Measurements from ENCODE around the gene SCML1. TPM values are rescaled to one million over a fixed set of nuclear protein-coding genes. Genes with fewer than 3 reads are reported as not detected.

The SCML1 gene
- total and polyA plus RNA-seq, 9 of the 15 experiments (the other 6 are each of a cell fraction or from before 2014, with no cell fraction given), result 0.01 to 0.04 (median 0.04) TPM; not detected in 6

- TF ChIP-seq, protein P1, sequence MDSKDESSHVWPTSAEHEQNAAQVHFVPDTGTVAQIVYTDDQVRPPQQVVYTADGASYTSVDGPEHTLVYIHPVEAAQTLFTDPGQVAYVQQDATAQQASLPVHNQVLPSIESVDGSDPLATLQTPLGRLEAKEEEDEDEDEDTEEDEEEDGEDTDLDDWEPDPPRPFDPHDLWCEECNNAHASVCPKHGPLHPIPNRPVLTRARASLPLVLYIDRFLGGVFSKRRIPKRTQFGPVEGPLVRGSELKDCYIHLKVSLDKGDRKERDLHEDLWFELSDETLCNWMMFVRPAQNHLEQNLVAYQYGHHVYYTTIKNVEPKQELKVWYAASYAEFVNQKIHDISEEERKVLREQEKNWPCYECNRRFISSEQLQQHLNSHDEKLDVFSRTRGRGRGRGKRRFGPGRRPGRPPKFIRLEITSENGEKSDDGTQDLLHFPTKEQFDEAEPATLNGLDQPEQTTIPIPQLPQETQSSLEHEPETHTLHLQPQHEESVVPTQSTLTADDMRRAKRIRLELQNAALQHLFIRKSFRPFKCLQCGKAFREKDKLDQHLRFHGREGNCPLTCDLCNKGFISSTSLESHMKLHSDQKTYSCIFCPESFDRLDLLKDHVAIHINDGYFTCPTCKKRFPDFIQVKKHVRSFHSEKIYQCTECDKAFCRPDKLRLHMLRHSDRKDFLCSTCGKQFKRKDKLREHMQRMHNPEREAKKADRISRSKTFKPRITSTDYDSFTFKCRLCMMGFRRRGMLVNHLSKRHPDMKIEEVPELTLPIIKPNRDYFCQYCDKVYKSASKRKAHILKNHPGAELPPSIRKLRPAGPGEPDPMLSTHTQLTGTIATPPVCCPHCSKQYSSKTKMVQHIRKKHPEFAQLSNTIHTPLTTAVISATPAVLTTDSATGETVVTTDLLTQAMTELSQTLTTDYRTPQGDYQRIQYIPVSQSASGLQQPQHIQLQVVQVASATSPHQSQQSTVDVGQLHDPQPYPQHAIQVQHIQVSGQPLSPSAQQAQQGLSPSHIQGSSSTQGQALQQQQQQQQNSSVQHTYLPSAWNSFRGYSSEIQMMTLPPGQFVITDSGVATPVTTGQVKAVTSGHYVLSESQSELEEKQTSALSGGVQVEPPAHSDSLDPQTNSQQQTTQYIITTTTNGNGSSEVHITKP (IDR thresholded peaks at IDR 0.05; ENCODE audit: partially characterized antibody), result no peak
- no peak for TF ChIP-seq RBM39 (optimal IDR thresholded peaks at IDR 0.05; ENCODE audit: low read depth, low read length)
- TF ChIP-seq ESRRA (IDR thresholded peaks at IDR 0.05; ENCODE audit: borderline replicate concordance, low read depth), result no peak
- TF ChIP-seq TOE1 (IDR thresholded peaks at IDR 0.05; ENCODE audit: borderline replicate concordance), result no peak
- no peak for TF ChIP-seq TOE1 (CRISPR knock-in tag; IDR thresholded peaks at IDR 0.05; ENCODE audit: borderline replicate concordance, low read depth)
- TF ChIP-seq RBM15 (IDR thresholded peaks at IDR 0.05; ENCODE audit: insufficient read depth, low read length), result no peak
- no peak for TF ChIP-seq HNRNPH1 (optimal IDR thresholded peaks at IDR 0.05; ENCODE audit: low read depth, low read length)
- TF ChIP-seq, protein P2, sequence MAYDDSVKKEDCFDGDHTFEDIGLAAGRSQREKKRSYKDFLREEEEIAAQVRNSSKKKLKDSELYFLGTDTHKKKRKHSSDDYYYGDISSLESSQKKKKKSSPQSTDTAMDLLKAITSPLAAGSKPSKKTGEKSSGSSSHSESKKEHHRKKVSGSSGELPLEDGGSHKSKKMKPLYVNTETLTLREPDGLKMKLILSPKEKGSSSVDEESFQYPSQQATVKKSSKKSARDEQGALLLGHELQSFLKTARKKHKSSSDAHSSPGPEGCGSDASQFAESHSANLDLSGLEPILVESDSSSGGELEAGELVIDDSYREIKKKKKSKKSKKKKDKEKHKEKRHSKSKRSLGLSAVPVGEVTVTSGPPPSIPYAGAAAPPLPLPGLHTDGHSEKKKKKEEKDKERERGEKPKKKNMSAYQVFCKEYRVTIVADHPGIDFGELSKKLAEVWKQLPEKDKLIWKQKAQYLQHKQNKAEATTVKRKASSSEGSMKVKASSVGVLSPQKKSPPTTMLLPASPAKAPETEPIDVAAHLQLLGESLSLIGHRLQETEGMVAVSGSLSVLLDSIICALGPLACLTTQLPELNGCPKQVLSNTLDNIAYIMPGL (CRISPR knock-in tag; IDR thresholded peaks at IDR 0.05), result no peak
- TF ChIP-seq ZNF407 (IDR thresholded peaks at IDR 0.05; ENCODE audit: low read depth), result no peak
- no peak for TF ChIP-seq NFE2L1 (tag; IDR thresholded peaks at IDR 0.05; ENCODE audit: borderline replicate concordance, low read depth)
- no peak for TF ChIP-seq ZNF253 (CRISPR knock-in tag; conservative IDR thresholded peaks at IDR 0.05)
- no peak for TF ChIP-seq SIN3A (IDR thresholded peaks at IDR 0.05; ENCODE audit: borderline replicate concordance in 2 of 2, control insufficient read depth in 1 of 2, low read depth in 2 of 2, low read length in 2 of 2)
Measured at GRCh38 chrX:17689971-17690409, 47.3 kb upstream of the SCML1 start (continued).

Data from K562 (cell line).